Activated naive CD8-positive, alpha-beta T cell treated with anti-CD3 and anti-CD28 coated beads, Interleukin-2, amount 50 U/mL, for 16 hours (primary cell): ENCODE data around the gene DOLPP1.

Experiments
- DNase-seq: peaks from one replicate; pipeline ENCODE4 v3.0.0-alpha.2; 2020; ENCODE audit warnings: low read depth, low spot score

The DOLPP1 gene

DNA sequence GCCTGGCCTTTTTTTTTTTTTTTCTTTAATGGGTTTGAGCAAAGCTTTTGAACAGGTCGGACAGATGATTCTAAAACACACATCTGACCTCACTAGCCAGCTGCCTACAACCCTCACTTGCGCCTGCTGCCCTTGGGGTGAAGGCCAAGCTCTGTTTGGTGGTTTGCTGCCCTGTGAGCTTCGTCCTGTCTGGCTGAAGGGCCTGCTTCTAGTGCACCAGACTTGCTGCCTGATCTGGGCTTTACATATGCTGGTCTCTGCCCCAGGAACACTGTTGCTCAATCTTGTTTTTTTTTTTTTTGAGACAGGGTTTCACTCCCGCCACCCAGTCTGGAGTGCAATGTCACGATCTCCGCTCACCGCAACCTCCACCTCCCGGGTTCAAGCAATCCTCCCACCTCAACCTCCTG lies 16.4 kb upstream of the DOLPP1 start:
- no peak for DNase-seq

DNA sequence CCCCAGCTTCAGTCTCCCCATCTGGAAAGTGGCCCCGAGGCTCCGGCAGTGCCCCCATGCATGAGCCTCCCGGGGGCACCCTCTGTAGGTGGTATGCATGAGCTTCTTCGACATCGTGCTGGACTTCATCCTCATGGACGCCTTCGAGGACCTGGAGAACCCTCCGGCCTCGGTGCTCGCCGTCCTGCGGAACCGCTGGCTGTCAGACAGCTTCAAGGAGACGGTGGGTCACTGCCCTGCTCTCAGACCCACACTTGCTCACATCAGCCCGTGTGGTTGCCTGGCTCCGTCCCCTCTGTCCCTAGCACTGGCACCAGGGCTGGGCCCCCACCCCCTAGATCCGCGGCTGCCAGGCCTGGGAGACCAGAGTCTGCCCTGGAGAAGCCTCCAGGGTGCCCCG lies 12.8 kb upstream of the DOLPP1 start:
- no peak for DNase-seq

DNA sequence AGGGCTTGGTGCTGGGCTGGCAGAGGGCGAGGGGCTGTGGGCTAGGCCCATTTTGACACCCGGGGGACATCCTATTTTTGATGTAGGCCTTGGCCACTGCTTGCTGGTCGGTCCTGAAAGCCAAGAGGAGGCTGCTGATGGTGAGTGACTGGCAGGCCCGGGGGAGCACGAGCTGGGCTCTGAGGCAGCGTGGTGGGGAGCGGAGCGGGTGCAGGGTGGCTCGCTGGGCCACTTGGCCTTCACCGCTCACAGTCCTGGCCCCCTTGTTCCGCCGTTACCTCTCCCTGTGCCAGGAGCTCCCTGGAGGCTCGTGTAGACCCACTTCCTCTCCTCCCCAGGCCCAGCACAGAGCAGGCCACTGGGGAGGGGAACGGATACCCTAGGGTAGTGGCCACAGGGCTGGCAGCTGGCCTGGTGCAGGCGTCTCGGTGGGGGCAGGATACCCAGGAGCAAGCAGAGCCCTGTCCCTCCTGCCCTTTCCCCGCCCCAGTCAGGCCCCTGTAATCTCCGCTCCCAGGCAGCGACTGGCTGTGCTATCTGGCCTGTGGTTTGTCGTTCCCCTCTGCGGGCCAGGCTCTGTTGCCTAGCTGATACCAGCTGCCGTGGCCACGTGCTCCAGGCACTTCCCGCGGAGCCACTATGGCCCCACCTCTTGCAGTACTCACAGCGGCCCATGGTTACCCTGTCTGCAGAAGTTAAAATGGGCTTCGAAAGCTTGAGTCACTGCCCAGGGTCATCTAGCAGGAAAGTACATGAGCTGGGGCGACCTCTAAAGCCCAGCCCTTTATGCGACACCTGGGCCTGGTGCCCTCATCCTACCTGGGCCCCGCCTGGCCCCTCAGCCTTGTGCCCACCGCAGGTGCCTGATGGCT lies 11.7 kb upstream of the DOLPP1 start:
- DNase-seq, result peak; percentile 31

DNA sequence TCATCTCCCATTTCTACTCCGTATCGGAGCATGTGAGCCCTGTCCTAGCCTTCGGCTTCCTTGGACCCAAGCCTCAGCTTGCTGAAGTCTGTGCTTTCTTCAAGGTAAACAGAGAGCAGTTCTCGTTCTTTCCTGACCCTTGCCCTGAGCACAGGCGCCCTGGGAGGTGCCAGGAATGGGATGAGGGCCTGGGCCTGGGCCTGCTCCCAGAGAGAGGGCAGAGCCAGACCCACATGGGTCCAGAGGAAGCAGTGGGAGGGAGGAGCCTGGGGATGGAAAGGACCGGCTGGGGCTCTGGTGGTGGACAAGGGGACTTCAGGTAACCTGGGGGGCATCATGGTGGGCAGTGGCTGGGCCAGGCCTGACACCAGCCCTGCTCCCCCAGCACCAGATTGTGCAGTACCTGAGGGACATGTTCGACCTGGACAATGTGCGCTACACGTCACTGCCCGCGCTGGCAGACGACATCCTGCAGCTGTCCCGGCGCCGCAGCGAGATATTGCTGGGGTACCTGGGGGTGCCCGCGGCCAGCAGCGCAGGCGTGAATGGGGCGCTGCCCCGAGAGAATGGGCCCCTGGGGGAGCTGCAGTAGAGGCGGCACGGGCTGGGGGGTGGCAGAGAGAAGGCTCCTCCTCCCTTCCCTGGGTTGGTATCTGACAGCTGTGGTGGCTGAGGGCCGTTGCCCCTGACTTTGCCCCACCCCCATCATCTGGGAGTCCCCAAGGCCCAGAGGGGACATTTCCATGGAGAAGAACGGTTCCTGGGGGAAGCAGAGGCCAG lies 10.9 kb upstream of the DOLPP1 start:
- no peak for DNase-seq

DNA sequence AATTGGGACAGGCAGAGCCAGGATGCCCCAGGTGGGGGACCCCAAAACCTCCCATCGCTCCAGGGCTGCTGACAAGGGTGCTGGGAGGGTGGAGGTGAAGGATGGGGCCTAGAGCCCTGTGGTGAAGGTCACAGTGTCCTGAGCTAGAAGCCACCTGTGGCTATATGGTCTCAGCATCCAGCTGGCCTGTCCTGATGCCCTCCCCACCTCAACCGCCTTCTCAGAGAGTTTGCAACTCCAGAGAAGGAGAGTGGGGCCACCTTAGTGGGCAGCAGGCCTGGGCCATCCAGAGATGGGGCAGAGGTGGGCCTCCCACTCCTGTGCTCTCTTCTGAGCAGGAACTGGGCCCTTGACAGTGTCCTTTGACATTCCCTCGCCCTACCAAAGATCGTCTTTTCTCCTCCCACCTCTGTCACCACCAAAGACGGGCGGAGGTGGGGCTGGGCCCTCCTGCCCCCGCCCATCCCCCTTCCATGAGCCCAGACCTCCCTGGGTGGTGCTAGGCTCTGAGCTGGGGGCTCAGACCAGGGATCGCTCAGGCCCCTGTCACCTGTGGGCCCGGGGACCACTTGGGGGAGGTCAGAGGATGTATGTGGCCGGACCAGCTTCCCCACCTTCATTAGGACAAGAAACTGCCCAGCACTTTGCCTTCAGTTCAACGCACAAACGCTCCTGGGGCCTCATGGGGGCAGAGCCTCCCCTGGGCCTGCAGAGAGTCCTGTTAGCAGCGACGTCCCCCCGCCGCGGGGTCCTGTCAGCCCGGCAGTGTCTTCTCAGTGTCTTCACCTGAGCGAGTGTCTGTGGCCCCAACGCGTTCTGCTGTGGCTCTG lies 10.0 kb upstream of the DOLPP1 start:
- DNase-seq, result no peak

DNA sequence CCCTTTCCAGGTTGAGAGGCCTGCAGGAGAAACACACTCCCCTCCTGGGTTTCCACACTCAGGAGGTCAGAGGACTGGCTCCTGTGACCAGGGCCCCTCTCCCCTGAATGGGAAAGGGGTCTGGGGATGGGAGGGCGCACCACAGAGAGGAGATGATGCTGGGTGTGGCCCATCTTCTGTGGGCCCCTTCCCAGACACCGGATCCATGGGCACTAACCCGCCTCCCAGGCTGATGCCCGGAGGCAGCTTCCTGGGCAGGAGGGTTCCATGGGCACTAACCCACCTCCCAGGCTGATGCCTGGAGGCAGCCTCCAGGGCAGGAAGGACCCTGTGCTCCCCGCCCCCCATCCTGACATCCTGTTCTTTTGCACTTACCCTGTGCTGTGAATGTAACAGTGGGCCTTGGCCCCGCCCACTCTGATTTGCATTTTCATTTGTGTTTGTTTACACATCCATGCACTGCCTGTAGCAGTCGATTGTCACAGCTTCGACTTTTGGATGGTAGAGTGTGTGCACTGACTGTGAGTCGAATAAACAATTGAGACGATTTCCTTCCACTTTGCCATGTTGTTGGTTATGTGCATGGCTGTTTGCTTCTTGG lies 9.3 kb upstream of the DOLPP1 start:
- DNase-seq, result no peak

DNA sequence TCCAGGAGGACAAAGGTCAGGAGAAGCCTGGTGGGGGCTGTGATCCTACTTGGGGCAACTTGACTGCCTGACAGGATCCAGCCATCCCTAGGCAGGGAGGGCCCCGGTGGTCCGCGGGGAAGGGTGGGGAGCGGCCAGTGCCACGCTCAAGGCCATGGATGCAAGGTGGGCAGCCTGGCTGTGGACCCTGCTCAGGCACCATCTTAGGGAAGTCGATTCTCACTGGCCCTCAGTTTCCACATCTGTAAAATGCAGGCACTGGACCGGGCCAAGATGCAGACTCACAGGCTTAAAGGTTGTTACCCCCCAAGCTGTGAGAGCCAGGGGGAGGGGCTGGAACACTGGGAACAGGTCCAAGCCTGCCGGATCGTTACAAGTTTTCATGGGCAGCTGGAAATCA lies 8.7 kb upstream of the DOLPP1 start:
- DNase-seq, result no peak

DNA sequence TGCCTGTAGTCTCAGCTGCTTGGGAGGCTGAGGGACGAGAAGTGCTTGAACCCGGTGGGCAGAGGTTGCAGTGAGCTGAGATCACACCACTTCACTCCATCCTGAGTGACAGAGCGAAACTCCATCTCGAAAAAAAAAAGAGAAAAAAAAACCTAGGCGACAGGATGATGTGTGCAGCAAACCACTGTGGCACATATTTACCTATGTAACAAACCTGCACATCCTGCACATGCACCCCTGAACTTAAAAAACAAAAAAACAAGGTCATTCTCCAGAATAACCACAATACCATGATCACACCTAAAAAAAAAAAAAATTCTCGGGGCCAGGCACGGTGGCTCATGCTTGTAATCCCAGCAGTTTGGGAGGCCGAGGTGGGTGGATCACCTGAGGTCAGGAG lies 7.5 kb upstream of the DOLPP1 start:
- no peak for DNase-seq

DNA sequence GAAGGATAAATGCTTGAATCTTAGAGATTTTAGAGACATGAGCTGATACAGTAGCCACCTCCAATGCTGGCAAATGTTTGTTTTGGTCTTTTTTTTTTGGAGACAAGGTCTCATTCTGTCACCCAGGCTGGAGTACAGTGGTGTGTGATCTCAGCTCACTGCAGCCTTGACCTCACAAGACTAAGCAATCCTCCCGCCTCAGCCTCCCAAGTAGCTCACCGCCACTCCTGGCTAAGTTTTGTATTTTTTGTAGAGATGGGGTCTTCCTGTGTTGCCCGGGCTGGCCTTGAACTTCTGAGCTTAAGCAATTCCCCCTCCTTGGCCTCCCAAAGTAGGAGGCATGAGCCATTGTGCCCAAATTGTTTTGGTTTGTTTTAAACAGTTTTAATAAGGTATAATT lies 6.8 kb upstream of the DOLPP1 start:
- no peak for DNase-seq

DNA sequence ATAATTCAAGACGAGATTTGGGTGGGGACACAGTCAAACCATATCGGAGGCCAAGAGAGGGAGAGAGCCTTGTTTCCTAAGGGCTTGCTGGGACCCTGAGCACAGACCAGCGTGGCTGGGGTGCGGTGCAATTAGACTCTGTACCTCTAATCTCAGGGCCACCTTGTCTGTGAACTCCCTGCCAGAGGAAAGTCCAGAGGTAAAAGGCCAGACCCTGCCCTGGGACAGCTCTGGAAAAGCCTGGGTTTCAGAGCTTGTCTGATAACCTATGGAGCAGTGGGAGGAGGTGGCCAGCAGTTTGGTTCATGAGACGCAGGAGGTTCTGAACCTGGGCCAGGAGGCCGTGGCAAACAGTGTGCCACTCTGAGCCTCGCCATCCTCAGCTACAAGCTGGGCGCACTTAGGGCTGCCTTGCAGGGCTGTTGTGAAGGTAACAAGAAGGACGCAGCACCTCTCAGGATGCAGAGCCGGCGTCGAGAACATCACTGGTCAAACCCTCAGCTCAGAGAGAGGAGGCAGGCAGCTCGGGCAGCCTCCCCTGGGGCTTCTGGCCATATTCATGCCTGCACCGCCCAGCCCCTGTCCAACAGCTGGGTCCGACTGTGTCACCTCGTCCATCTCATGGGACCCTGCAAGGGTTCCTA lies 4.8 kb upstream of the DOLPP1 start:
- no peak for DNase-seq

DNA sequence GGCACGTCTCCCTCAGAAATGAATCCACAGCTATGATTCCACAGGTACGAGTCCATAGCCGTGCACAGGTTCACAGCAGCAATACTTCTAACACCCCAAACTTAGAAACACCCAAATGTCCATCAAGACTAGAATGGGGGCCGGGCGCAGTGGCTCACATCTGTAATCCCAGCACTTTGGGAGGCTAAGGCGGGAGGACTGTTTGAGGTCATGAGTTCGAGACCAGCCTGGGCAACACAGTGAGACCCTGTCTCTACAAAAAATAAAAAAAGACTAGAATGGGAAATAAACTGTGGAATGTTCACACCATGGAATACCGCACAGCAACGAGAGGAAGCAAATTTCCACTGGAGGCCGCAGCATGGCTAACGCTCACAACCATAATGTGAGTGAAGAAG lies 4.3 kb upstream of the DOLPP1 start:
- no peak for DNase-seq

DNA sequence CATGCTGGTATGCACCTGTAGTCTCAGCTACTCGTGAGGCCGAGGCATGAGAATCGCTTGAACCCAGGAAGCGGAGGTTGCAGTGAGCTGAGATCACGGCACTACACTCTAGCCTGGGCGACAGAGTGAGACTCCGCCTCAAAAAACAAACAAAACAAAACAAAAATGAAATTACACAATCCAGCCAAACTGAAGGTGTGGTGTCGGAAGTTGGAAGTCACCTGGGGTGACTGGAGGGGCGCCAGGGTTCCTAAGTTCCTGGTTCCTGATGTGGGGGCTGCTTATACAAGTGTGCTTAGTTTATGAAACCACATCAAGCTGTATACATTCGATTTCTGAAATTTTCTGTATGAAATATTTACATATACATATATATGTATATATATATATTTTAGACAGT lies 3.7 kb upstream of the DOLPP1 start:
- no peak for DNase-seq

DNA sequence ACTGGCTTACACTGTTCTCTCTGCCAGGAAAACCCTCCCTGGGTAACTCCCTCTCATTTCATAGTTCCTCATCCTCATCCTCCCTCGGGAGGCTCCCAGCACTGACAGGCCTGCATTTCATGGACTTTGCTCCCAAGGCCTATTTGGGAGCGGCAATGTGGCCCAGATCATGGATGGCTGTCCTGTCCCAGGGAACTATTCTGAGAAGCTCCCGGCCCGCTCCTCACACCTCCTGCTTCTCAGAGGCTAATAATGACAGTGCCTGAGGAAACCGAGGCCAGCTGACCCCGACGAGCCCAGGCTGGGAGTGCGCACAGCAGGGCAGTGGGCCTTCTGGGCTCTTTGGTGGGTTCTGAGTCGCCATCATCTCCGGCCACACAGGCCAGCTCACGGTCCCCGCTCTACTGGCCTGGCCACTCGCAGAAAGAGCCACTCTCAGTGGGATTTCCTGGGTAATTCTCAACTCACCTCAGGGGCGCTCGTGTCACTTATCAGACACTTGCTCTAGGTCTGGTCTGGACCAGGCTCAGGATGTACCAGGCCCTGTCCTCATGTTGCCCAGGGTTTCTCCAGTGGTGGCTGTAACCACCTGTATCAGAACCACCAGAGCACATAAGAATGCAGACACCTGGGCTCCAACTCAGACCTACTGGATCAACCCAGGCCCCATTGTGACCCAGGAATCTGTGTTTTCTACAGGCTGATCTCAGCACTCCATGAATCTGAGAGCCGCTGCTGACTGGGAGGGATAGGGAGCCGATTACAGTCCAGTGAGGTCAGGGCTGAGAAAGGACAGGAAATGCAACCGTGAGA lies 2.0 kb upstream of the DOLPP1 start:
- no peak for DNase-seq

DNA sequence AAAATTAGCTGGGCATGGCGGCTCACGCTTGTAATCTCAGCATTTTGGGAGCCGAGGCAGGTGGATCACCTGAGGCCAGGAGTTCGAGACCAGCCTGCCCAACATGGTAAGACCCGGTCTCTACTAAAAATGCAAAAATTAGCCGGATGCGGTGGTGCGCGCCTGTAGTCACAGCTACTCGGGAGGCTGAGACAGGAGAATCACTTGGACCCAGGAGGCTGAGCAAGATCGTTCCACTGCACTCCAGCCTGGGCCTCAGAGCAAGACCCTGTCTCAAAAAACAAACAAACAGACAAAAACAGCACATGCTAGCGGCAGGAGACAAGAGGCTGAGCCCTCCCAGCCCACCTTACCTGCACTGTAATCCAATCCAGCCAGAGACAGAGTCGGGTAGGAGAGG lies 1.1 kb upstream of the DOLPP1 start:
- no peak for DNase-seq

DNA sequence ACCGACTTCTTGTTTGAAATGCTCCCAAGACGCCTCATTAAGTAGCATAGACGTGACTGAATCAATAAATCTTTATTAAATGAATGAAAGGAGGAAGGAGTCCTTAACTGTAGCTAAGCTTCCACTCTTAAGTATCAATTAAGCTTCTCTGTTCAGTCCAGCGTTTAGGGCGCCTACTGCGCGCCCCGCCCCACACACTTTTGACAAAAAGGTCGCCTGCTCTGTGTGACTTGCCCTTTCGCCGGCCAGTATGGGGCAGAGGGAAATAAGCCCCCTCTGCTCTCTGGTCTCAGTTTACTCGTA lies 662 bp upstream of the DOLPP1 start:
- no peak for DNase-seq

DNA sequence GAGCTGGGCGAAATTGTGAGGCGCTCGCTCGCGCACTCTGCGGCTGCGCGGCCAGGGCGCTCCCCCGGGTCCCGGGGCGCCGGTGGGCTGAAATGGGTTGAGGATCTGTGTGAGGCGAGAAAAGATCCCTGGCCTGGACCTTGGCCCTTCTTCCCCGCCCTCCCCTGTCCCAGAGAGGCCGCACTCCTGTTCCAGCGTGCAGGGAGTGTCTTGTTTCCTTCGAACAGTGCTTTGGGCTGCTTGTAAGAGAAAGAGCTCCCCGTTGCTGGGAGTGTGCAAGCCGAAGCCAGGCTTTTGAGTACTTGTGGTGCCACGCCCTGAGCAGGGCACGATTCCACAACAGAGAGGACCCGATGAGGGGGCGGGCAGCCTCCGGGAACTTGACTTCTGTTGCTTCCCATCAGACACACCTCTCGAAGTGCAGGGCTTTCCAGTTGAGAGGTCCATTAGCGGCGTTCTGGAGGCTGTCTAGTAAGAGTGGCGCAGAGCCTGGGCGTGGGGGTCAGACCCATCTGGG lies 535 bp downstream of the DOLPP1 start:
- DNase-seq, result no peak

DNA sequence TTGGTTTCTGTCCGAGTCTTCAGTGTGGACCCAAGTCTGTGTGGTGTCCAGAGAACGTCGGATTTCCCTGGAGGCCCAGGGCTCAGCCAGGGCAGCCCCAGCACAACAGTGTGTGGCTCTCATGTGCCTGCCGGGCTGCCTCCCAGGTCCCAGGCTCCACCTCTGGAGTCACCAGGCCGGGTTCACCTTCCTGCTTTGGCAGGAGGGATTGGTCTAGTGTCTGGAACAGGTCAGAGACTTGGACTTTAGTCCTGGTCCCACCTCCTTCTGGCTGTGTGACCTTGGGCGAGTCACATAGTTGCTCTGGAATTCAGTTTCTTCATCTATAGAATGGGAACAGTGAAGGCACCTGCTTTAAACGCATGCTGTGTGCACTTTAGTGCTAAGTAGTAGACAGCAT lies 3.2 kb downstream of the DOLPP1 start:
- DNase-seq, result no peak

DNA sequence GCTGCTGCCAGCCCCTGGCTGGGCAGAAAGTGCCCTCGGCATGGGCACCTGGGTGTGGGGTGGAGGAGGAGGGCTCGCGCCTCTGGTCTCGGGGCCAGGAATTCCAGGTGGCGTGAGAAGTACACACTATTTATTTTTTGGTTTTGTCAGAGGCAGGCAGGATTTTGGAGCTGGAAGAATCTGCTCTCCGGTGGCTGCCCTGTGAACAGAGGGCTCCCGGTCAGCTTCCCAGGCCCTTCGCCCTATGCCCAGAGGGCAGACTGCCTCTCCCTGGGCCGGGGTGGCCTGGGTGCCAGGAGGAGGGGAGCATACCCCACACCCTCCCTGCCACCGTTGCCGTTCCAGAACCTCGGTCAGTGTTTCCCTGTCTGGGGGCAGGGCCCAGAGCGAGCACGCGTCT lies 8.3 kb downstream of the DOLPP1 start:
- DNase-seq, result no peak

DNA sequence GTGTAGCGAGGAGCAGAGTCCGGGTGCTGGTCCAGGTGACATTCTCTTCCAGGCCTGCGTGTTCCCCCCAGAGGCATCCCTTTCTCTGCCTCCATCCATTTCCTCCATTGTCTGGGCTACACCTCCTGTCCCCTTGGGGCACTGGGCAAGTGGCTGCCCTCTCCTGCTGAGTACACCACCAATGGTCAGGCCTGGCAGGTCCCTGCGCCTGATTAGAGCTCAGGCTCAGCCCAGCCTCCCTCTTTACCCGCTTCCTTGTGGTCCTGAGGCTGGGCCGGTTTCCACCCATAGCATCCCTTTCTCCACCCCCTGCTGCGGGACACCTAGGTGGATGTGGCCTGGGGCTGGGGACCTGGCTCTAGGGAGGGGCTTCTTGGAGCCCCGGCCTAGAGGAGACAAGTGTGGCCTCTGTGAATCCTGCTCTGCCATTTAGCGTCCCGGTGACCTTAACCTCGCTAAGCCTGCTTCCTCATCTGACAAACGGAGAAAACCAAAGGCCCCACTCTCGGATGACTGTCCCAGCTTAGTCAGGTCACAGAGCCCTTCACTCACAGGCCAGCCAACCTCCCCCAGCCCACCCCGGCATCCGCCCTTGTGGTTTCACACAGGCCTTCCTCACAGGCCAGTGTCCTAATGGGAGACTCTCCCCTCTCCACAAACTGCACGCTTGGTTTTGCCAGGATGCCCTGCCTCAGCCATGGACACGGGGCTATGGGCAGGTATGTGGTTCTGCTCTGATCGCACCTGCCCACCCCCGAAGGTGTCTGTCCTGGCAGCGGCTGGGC lies 12.9 kb downstream of the DOLPP1 start:
- no peak for DNase-seq
